HepG2 (cell line): ENCODE measurements around the gene MYL4. TPM values are rescaled to one million over a fixed set of nuclear protein-coding genes. Genes with fewer than 3 reads are reported as not detected.
A peak's percentile ranks its signal among the peaks of the same experiment; 100 is the strongest.

Source experiments
- CC2D1A ChIP-seq: sonication (generic); formaldehyde crosslinking; IDR thresholded peaks from 2 replicates; pipeline ENCODE4 v1.8.1; 2023; ENCODE audit warnings: mild to moderate bottlenecking, missing genetic modification reagents
- DNMT3B ChIP-seq: conservative IDR thresholded peaks from 2 replicates; pipeline ENCODE4 v1.6.1; 2016; ENCODE audit warnings: missing biosample characterization, control low read depth
- FIP1L1 ChIP-seq: fragments of 200-400 bp; formaldehyde crosslinking; IDR thresholded peaks from 2 replicates; pipeline ENCODE4 v1.6.1; 2018; ENCODE audit warnings: low read depth, mild to moderate bottlenecking, low read length, moderate library complexity, borderline replicate concordance; ENCODE audit not compliant: insufficient read depth
- HMG20A ChIP-seq: IDR thresholded peaks from 2 replicates; pipeline ENCODE4 v1.6.1; 2016; ENCODE audit warnings: borderline replicate concordance
- HOXA7 ChIP-seq: sonication (generic); formaldehyde crosslinking; IDR thresholded peaks from 2 replicates; pipeline ENCODE4 v1.8.1; 2022; ENCODE audit warnings: mild to moderate bottlenecking, missing genetic modification reagents, moderate library complexity
- MXD4 ChIP-seq: IDR thresholded peaks from 2 replicates; pipeline ENCODE4 v1.6.1; 2016; ENCODE audit warnings: mild to moderate bottlenecking, missing biosample characterization, missing genetic modification reagents
- RBM22 ChIP-seq: fragments of 200-400 bp; formaldehyde crosslinking; optimal IDR thresholded peaks from 2 replicates; pipeline ENCODE3; 2017; ENCODE audit warnings: mild to moderate bottlenecking, low read length, moderate library complexity
- RORA ChIP-seq: sonication (generic); formaldehyde crosslinking; IDR thresholded peaks from 2 replicates; pipeline ENCODE4 v1.5.0; 2020; ENCODE audit warnings: mild to moderate bottlenecking, missing genetic modification reagents, moderate library complexity
- SETDB1 ChIP-seq: sonication (generic); formaldehyde crosslinking; IDR thresholded peaks from 2 replicates; pipeline ENCODE4 v1.5.1; 2020; ENCODE audit warnings: missing genetic modification reagents, mild to moderate bottlenecking, borderline replicate concordance
- SMC3 ChIP-seq: IDR thresholded peaks from 2 replicates; pipeline ENCODE4 v1.6.1; 2011; ENCODE audit warnings: low read length, improper control_type of control experiment
- ZNF317 ChIP-seq: sonication (generic); formaldehyde crosslinking; IDR thresholded peaks from 2 replicates; pipeline ENCODE4 v1.5.0; 2020; ENCODE audit warnings: mild to moderate bottlenecking, missing genetic modification reagents
- ZNF44 ChIP-seq: sonication (generic); formaldehyde crosslinking; IDR thresholded peaks from 2 replicates; pipeline ENCODE4 v1.5.1; 2020; ENCODE audit warnings: mild to moderate bottlenecking, missing genetic modification reagents
- ZNF577 ChIP-seq: sonication (generic); formaldehyde crosslinking; IDR thresholded peaks from 2 replicates; pipeline ENCODE4 v1.4.0; 2020; ENCODE audit warnings: mild to moderate bottlenecking, low read depth, missing genetic modification reagents, borderline replicate concordance
- ZNF670 ChIP-seq: sonication (generic); formaldehyde crosslinking; IDR thresholded peaks from 2 replicates; pipeline ENCODE4 v1.8.0; 2022; ENCODE audit warnings: mild to moderate bottlenecking, missing genetic modification reagents, borderline replicate concordance
- ZNF724P ChIP-seq: sonication (generic); formaldehyde crosslinking; IDR thresholded peaks from 2 replicates; pipeline ENCODE4 v1.8.0; 2022; ENCODE audit warnings: missing genetic modification reagents, borderline replicate concordance
- ZNF772 ChIP-seq: sonication (generic); formaldehyde crosslinking; IDR thresholded peaks from 2 replicates; pipeline ENCODE4 v1.5.0; 2020; ENCODE audit warnings: mild to moderate bottlenecking, missing genetic modification reagents
- polyA plus RNA-seq, 8 experiments: library from polyadenylated mRNA; depleted of rRNA in 3 of 8; stranded (reverse) in 7 of 8; unstranded in 1 of 8; fragments of >200 nt; fragmentation: Illumina TruSeq in 4 of 8; extraction: Trizol in 4 of 8; gene quantifications; 2 replicates each; pipeline versions ENCODE4 v1.2.1 to v1.2.3, GENCODE V29; 2011 to 2016; ENCODE audit warnings: low read depth in 4 of 8, missing spikeins in 1 of 8, mixed read lengths in 1 of 8; ENCODE audit not compliant: insufficient read depth in 1 of 8
- total RNA-seq, 5 experiments: library from RNA; depleted of rRNA; stranded (reverse); fragments of >200 nt; fragmentation: Illumina TruSeq; extraction: Trizol; gene quantifications; 2 replicates each; pipeline ENCODE4 v1.2.3, GENCODE V29; 2016; ENCODE audit warnings: low read depth in 1 of 5
- TF ChIP-seq, protein P1 (sequence below): sonication (generic); formaldehyde crosslinking; IDR thresholded peaks from 2 replicates; pipeline ENCODE4 v1.4.0; 2020; ENCODE audit warnings: mild to moderate bottlenecking, missing genetic modification reagents
- TF ChIP-seq, protein P2 (sequence below): IDR thresholded peaks from 2 replicates; pipeline ENCODE4 v1.6.1; 2016; ENCODE audit warnings: low read depth
- TF ChIP-seq, protein P3 (sequence below): sonication (generic); formaldehyde crosslinking; IDR thresholded peaks from 2 replicates; pipeline ENCODE4 v1.5.0; 2020; ENCODE audit warnings: missing genetic modification reagents, mild to moderate bottlenecking, borderline replicate concordance
- TF ChIP-seq, protein P4 (sequence below): sonication (generic); formaldehyde crosslinking; IDR thresholded peaks from 2 replicates; pipeline ENCODE4 v1.4.0; 2020; ENCODE audit warnings: missing genetic modification reagents
- TF ChIP-seq, protein P5 (sequence below): sonication (generic); formaldehyde crosslinking; IDR thresholded peaks from 2 replicates; pipeline ENCODE4 v1.4.0; 2020; ENCODE audit warnings: missing genetic modification reagents

Gene MYL4
- total and polyA plus RNA-seq, 2 of the 13 experiments (the other 11 are each of a cell fraction or from before 2014, with no cell fraction given): not detected

DNA sequence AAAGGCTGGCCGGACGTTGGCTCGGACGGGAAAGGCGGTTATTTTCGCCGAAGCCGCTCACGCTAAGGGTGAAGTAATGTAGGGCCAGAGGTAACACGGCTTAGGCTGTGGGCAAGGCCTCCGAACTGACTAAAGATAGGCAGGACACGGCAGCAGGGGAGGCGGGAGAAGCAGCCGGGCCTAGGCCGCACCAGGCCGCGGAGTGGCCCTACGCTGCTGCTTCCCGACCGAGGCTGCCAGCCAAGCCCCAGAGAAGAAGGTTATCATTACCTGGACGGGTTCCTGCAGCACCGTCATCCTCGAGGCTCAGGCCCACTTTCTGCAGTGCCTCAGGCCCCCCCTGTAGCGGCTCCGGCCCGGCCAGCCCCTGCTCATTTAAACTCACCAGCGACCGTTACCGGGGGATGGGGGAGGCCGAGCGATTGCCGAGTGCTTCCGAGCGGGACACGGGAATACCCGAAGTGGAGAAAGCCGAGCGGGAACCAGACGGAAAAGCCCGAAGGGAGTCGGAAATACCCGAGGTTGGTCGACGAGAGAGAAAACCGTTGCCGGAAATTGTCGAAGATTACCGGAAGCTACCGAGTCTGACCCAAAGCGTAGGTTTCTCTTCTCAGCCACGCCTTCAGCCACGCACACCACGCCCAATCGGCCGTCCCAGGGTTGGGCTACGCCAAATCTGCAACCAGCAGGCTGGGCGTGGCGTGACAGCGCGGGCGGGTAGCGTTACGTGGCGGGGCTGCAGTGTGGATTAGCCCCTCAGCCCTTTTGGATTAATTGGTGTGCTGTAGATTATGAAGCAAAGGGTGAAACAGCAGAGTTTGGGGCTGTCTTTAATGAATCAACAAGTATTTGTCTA is 20.0 kb upstream of the MYL4 start, which contains the start of gene CDC27 (continued):
- TF ChIP-seq, protein P1, sequence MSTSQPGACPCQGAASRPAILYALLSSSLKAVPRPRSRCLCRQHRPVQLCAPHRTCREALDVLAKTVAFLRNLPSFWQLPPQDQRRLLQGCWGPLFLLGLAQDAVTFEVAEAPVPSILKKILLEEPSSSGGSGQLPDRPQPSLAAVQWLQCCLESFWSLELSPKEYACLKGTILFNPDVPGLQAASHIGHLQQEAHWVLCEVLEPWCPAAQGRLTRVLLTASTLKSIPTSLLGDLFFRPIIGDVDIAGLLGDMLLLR (CRISPR knock-in tag): peak; percentile 90
- TF ChIP-seq DNMT3B (CRISPR knock-in tag) (peak; percentile 84), HMG20A (CRISPR knock-in tag) (peak; percentile 26; the same call in 1 of the 2 replicates), FIP1L1 (no peak), RBM22 (peak; percentile 49), HOXA7 (CRISPR knock-in tag) (no peak), ZNF772 (peak; percentile 98), ZNF724P (CRISPR knock-in tag) (peak; percentile 76; the same call in 1 of the 2 replicates), ZNF577 (CRISPR knock-in tag) (no peak), SETDB1 (CRISPR knock-in tag) (no peak), MXD4 (peak; percentile 66; the same call in 1 of the 2 replicates), CC2D1A (CRISPR knock-in tag) (no peak), ZNF670 (CRISPR knock-in tag) (0 out of 2 replicates have a peak, but pooled peaks have one; percentile 47), ZNF317 (CRISPR knock-in tag) (peak; percentile 95), ZNF44 (CRISPR knock-in tag) (peak; percentile 88; the same call in 1 of the 2 replicates), SMC3 (no peak), RORA (CRISPR knock-in tag) (peak; percentile 93; the same call in 1 of the 2 replicates)
- TF ChIP-seq, protein P2, sequence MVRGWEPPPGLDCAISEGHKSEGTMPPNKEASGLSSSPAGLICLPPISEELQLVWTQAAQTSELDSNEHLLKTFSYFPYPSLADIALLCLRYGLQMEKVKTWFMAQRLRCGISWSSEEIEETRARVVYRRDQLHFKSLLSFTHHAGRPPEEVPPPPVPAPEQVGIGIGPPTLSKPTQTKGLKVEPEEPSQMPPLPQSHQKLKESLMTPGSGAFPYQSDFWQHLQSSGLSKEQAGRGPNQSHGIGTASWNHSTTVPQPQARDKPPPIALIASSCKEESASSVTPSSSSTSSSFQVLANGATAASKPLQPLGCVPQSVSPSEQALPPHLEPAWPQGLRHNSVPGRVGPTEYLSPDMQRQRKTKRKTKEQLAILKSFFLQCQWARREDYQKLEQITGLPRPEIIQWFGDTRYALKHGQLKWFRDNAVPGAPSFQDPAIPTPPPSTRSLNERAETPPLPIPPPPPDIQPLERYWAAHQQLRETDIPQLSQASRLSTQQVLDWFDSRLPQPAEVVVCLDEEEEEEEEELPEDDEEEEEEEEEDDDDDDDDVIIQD: peak; percentile 85
- TF ChIP-seq, protein P3, sequence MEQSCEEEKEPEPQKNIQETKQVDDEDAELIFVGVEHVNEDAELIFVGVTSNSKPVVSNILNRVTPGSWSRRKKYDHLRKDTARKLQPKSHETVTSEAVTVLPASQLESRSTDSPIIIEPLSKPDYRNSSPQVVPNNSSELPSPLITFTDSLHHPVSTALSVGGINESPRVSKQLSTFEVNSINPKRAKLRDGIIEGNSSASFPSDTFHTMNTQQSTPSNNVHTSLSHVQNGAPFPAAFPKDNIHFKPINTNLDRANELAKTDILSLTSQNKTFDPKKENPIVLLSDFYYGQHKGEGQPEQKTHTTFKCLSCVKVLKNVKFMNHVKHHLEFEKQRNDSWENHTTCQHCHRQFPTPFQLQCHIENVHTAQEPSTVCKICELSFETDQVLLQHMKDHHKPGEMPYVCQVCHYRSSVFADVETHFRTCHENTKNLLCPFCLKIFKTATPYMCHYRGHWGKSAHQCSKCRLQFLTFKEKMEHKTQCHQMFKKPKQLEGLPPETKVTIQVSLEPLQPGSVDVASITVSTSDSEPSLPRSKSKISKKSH (CRISPR knock-in tag): peak; percentile 92
- TF ChIP-seq, protein P4, sequence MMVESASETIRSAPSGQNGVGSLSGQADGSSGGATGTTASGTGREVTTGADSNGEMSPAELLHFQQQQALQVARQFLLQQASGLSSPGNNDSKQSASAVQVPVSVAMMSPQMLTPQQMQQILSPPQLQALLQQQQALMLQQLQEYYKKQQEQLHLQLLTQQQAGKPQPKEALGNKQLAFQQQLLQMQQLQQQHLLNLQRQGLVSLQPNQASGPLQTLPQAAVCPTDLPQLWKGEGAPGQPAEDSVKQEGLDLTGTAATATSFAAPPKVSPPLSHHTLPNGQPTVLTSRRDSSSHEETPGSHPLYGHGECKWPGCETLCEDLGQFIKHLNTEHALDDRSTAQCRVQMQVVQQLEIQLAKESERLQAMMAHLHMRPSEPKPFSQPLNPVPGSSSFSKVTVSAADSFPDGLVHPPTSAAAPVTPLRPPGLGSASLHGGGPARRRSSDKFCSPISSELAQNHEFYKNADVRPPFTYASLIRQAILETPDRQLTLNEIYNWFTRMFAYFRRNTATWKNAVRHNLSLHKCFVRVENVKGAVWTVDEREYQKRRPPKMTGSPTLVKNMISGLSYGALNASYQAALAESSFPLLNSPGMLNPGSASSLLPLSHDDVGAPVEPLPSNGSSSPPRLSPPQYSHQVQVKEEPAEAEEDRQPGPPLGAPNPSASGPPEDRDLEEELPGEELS (CRISPR knock-in tag): peak; percentile 61; the same call in 1 of the 2 replicates
- TF ChIP-seq, protein P5, sequence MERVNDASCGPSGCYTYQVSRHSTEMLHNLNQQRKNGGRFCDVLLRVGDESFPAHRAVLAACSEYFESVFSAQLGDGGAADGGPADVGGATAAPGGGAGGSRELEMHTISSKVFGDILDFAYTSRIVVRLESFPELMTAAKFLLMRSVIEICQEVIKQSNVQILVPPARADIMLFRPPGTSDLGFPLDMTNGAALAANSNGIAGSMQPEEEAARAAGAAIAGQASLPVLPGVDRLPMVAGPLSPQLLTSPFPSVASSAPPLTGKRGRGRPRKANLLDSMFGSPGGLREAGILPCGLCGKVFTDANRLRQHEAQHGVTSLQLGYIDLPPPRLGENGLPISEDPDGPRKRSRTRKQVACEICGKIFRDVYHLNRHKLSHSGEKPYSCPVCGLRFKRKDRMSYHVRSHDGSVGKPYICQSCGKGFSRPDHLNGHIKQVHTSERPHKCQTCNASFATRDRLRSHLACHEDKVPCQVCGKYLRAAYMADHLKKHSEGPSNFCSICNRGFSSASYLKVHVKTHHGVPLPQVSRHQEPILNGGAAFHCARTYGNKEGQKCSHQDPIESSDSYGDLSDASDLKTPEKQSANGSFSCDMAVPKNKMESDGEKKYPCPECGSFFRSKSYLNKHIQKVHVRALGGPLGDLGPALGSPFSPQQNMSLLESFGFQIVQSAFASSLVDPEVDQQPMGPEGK (CRISPR knock-in tag): peak; percentile 71
